Eye (tissue), 1 donor: ENCODE results near the gene RABGAP1L.
"Not testable (repeated sequence)": the region's sequence is repeated elsewhere in the genome, so short reads cannot be mapped to it uniquely, and the experiment has no call there.

ENCODE experiments used
- DNase-seq: peaks from one replicate; pipeline ENCODE4 v3.0.0-alpha.2; 2015

Gene RABGAP1L

DNA sequence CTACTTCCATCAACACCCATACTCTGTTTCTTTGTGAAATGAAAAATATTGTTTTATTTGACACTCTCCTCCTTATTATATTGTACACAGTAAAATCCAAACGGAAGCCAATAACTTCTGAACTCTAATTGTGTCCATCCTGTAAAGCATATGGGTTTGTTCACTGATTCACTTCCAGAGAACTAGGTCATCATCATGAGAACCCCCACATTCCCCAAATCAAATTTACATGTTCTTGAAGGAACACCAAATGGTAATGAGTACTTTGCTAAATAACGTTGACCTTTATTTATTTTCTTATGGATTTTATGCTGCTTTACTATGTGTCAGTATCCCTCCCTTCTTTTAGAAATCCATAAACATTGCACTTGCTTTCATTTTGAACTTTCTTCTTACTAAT, 627.0 kb downstream of the RABGAP1L start:
- no peak for DNase-seq

DNA sequence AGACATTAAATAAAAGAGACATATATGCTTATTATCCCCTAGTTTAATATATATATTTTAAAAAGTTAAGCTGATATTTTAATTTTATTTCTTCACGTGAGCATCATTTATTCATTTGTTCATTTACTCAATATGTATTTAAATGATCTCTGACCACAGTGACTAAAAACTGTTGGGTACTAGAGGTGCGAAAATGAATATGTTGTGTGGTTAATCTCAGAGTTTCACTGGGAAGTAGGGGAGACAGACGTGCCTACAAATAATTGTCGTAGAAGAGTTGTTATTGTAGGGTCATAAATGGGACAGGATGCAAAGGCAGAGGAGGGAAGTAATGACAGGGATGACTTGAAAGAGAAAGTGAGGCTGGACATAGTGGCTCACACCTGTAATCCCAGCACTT, 627.4 kb downstream of the RABGAP1L start:
- DNase-seq: no peak

DNA sequence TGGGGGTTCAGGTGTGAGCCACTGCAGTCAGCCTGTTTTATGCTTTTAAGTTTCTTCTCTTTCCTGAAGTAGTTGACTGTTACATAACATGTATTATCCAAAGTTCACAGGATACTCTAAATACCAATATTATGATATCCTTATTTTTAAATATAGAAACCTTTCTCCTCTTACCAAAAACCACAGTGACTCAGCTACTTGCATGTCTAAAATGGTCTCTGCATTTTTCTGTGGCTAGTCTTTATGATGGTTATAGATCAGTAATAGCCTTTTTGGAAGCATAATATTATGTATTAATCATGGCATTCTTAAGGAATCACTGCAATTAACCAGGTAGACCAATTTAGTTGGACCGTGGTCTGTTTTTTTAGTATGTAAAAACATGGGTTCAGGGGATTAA, 629.7 kb downstream of the RABGAP1L start:
- no peak for DNase-seq

- no peak for DNase-seq
These were observed 630.1 kb downstream of the RABGAP1L start for GRCh38 chr1:174789399-174789798.

- DNase-seq: no peak
These were observed 632.5 kb downstream of the RABGAP1L start for GRCh38 chr1:174791863-174792262.

DNA sequence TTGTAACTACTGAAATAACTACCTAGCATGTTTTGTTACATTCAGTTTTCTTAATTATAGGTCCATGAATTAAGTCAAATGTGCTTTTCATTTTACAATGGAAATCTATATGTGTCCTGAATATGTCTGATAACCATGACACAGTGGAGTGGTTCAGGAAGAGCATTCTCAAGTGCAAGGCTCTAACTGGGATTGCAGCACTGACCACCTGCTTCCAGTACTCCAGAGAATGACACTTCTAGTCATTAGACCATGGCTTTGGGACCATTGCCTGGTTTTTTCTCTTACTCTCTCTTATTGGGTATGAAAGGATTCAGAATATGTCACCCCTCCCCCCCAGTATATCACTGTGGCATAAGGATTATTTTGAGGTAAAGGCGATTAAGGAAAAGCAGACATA, 635.5 kb downstream of the RABGAP1L start:
- no peak for DNase-seq

DNA sequence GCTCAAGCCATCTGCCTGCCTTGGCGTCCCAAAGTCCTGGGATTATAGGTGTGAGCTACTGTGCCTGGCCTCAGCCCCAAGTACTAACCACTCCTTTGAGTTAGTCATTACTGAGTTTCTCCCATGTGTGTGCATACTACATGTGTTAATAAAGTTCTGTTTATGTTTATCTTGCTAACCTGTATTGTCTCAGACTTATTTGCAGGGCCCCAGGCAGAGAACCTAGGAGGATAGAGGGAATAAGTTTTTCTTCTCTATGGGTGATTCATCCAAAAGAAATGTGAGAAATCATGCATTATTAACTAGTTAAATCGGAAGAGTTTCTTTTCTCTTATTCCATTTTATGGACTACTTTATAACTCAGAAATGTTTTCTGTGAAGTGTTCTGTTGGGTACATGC, 636.5 kb downstream of the RABGAP1L start:
- DNase-seq: no peak

GRCh38 chr1:174797398-174797797, 638.1 kb downstream of the RABGAP1L start:
- no peak for DNase-seq

- no peak for DNase-seq
These were observed 639.8 kb downstream of the RABGAP1L start for GRCh38 chr1:174799136-174799479.

DNA sequence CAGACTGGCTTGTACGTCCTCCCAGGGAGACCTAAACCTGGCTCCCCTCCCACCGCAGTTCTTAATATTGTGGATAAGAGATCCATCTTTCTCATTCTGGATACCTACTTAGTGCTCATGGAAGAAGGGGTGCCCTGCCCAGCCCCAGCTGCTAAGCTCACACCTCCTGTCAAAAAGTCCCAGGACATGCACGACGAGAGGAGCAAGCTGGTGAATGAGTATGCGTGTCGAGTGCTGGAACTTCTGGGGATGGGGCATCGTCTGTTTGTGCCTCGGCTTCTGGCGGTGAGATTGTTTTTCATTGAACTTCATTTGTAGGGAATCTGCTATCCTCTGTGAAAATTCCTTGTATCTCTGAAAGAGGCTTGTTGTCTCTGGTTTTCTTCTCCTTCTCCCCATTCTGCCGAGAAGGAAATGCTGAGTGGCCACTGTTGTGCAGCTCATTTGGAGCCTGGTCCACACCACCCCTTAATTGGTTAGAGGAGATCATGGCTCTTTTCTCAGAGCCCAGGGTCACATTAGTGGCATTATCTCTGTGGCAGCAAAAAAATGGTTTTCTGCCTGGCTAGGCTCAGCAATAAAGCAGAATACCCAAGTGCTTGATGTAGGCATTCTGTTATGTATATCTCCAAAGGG, 641.0 kb downstream of the RABGAP1L start:
- no peak for DNase-seq

GRCh38 chr1:174800876-174801275, 641.6 kb downstream of the RABGAP1L start:
- DNase-seq: no peak

GRCh38 chr1:174809755-174810280, 650.5 kb downstream of the RABGAP1L start:
- no peak for DNase-seq

DNA sequence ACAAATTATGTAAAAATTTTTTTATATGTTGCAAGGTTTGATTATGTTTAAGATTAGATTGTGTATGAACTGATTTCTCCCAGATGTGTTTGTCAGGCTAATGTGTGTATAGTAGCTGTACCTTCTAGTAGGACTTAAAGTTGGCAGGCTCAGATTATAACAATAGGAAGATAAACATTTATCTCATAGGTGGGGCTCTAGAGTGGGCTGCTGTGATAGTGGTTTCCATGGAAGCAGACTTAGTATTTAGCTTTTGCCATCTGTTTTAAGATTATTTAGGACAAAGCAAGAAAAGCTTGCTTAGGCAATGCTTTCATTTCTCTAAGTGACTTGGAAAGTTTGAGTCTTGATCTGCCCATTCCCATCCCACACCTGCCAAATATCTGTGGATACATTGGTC, 652.7 kb downstream of the RABGAP1L start:
- no peak for DNase-seq

DNA sequence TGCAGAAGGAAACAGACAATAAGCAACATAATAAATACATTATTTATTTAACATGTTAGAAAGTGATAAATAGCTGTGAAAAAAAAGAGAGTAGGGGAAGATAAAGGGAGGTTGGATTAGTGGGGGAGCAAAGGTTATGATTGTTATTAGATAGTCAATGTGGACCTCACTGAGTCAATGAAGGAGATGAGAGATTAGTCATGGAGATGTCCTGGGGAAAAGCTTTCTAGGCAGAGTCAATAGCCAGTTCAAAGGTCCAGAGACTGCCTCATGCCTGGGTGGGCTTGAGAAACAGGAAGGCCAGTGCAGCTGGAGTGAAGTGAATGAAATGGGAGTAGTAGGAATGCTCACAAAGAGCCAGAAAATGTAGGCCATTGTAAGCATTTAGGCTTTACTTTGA, 653.3 kb downstream of the RABGAP1L start:
- DNase-seq: no peak

DNA sequence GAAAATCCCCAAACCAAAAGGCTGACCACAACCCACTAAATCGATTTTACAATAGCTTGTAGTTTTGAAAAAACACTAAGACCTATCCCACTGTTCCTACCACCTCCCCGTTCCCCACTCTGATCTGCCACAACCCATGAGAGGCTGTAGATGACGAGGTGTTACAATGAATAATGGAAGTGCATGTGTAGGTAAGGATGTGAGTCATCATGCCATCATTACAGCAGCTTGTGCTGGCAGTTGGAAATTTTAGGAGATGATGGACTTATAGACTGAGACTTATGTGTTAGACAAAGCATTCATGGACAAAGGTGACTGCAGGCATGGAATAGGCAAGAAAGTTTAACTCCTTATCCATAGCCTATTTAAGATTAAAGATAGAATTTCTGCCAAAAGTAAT, 655.7 kb downstream of the RABGAP1L start:
- DNase-seq: no peak

DNA sequence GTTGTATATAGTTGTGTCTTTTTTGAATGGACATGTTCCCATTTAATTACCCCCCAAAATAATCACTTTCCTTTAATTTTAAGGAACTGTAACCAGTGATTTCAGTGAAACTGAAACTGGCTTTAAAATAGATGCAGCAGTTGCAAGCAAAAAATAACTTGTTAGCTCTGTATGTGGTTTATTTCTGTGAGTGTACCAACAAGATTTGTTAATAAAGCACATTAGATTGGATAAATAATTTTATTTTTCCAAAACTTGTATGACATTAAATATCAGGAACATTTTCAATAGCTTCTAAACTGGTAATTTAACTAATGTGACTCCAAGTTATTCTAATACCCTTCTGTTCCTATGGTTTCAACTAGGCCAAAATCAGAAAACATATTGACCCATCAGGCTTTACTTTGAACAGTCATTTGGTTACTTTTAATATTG, 656.2 kb downstream of the RABGAP1L start:
- DNase-seq: no peak

GRCh38 chr1:174816621-174817020, 657.3 kb downstream of the RABGAP1L start:
- not testable (repeated sequence) for DNase-seq

GRCh38 chr1:174818014-174818616, 658.8 kb downstream of the RABGAP1L start:
- DNase-seq: no peak

GRCh38 chr1:174818951-174819350, 659.6 kb downstream of the RABGAP1L start:
- DNase-seq: no peak

- no peak for DNase-seq
These were observed 660.3 kb downstream of the RABGAP1L start for GRCh38 chr1:174819596-174819995.

DNA sequence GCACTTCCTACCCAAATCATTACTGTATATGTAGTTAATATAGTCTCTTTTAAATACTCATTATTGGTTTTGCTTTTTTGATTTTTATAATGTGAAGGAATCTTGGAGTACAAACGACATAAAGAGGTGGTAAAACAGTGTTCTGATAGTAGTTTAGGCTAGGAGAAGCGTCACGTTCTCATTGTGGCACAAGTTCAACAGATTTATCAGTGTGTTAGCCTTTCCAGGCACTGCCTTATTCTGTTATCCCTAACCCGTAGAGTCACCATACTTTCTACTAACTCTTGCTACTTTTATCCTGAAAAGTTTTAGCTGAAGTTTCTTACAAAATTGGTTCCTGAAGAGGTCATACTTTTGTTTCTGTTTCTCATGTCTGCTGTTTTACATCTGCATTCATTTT, 665.8 kb downstream of the RABGAP1L start:
- DNase-seq: no peak

- DNase-seq: no peak
These were observed 666.5 kb downstream of the RABGAP1L start for GRCh38 chr1:174825806-174826205.

- no peak for DNase-seq
These were observed 668.9 kb downstream of the RABGAP1L start for GRCh38 chr1:174828264-174828663.

DNA sequence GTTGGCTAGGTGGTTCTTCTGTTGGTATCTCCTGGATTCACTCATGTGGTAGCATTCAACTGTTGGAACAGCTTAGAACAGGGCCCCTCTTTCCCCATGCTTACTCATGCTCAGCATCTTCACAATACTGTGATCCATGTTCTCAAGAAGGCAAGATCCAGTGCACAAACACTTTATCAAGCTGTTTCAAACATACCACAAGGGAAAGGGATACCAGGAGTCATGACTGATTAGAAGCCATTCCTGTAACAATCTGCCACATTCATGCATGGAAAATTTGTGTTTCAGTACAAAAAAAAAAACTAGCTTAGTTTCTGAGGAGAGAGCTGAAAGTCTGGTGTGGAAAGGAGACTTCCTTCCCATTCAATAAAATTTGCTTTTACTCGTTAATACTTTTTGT, 670.7 kb downstream of the RABGAP1L start:
- DNase-seq: no peak

- no peak for DNase-seq
These were observed 677.2 kb downstream of the RABGAP1L start for GRCh38 chr1:174836543-174836942.
